ENCODE data around the gene CPTP.

Gene CPTP

GRCh38 chr1:1338278-1338677, 13.7 kb downstream of the CPTP start:
- no peak for TF ChIP-seq CTCF (IDR thresholded peaks at IDR 0.05; ENCODE audit: unreplicated experiment in 3 of 3)
- H3K4me3 Mint-ChIP-seq: no peak overlapping the region
- no peak overlapping the region for H3K27ac Mint-ChIP-seq
- H3K4me1 Mint-ChIP-seq: no peaks in the 10 kb centered on the region
- no peaks in the 10 kb centered on the region for H3K27me3 Mint-ChIP-seq (ENCODE audit: low read depth)
- H3K36me3 Mint-ChIP-seq (ENCODE audit: low read depth): peaks cover 10% of the 10 kb centered on the region
- no peaks in the 10 kb centered on the region for H3K9me3 Mint-ChIP-seq

GRCh38 chr1:1340185-1340584, 15.6 kb downstream of the CPTP start:
- H3K36me3 Mint-ChIP-seq (ENCODE audit: low read depth): peaks cover 10% of the 10 kb centered on the region
- H3K4me3 Mint-ChIP-seq: no peak overlapping the region
- no peak overlapping the region for H3K27ac Mint-ChIP-seq
- H3K9me3 Mint-ChIP-seq: no peaks in the 10 kb centered on the region
- H3K4me1 Mint-ChIP-seq: no peaks in the 10 kb centered on the region
- no peak for TF ChIP-seq CTCF (IDR thresholded peaks at IDR 0.05; ENCODE audit: unreplicated experiment in 3 of 3)
- H3K27me3 Mint-ChIP-seq (ENCODE audit: low read depth): no peaks in the 10 kb centered on the region

GRCh38 chr1:1340791-1341548, 16.4 kb downstream of the CPTP start:
- Mint-ChIP-seq H3K27me3 (ENCODE audit: low read depth) (no peaks in the 10 kb centered on the region), H3K9me3 (no peaks in the 10 kb centered on the region), H3K4me1 (no peaks in the 10 kb centered on the region), H3K36me3 (ENCODE audit: low read depth) (peaks cover 10% of the 10 kb centered on the region), H3K27ac (no peak overlapping the region), H3K4me3 (no peak overlapping the region)
- TF ChIP-seq CTCF (IDR thresholded peaks at IDR 0.05; ENCODE audit: unreplicated experiment in 3 of 3): no peak

- H3K27ac Mint-ChIP-seq: no peak overlapping the region
- TF ChIP-seq CTCF (IDR thresholded peaks at IDR 0.05; ENCODE audit: unreplicated experiment in 3 of 3): no peak
Measured at GRCh38 chr1:1341549-1342021, 17.0 kb downstream of the CPTP start.

GRCh38 chr1:1342061-1342562, 17.5 kb downstream of the CPTP start:
- H3K9me3 Mint-ChIP-seq: no peaks in the 10 kb centered on the region
- peaks cover 10% of the 10 kb centered on the region for H3K36me3 Mint-ChIP-seq (ENCODE audit: low read depth)
- no peak for TF ChIP-seq CTCF (IDR thresholded peaks at IDR 0.05; ENCODE audit: unreplicated experiment in 3 of 3)
- H3K4me3 Mint-ChIP-seq: no peak overlapping the region
- no peaks in the 10 kb centered on the region for H3K27me3 Mint-ChIP-seq (ENCODE audit: low read depth)
- no peak overlapping the region for H3K27ac Mint-ChIP-seq
- H3K4me1 Mint-ChIP-seq: peaks cover under 1% of the 10 kb centered on the region

More at GRCh38 chr1:1341549-1342021, 17.0 kb downstream of the CPTP start:
- H3K27me3 Mint-ChIP-seq (ENCODE audit: low read depth): no peaks in the 10 kb centered on the region
- H3K9me3 Mint-ChIP-seq: no peaks in the 10 kb centered on the region
- H3K4me1 Mint-ChIP-seq: no peaks in the 10 kb centered on the region
- H3K4me3 Mint-ChIP-seq: no peak overlapping the region
- peaks cover 10% of the 10 kb centered on the region for H3K36me3 Mint-ChIP-seq (ENCODE audit: low read depth)

All from nephron (organoid).